ENCODE data around the gene MYRF. TPM values are rescaled to one million over a fixed set of nuclear protein-coding genes. Genes with fewer than 3 reads are reported as not detected.

The MYRF gene
- total and polyA plus RNA-seq, 2 donors (not counting 1 experiment from before 2014, with no cell fraction given), result 0.27 to 0.34 TPM

- Histone ChIP-seq H3K79me2 (ENCODE audit: control insufficient read depth, insufficient read depth, low read length) (no peaks in the 10 kb centered on the region), H3K27me3 (replicated peaks in 1 of 4; ENCODE audit: control extremely low read depth in 1 of 4, control insufficient read depth in 3 of 4, insufficient read depth in 4 of 4, low read length in 3 of 4) (peaks cover 0 to 12% (median 0%) of the 10 kb centered on the region in 4 experiments), H4K20me1 (ENCODE audit: control insufficient read depth, insufficient read depth, low read length, poor library complexity, severe bottlenecking) (no peaks in the 10 kb centered on the region), H3K9me3 (ENCODE audit: control extremely low read depth in 1 of 3, control insufficient read depth in 2 of 3, insufficient read depth in 1 of 3, low read length in 2 of 3) (peaks cover 0 to 2% (median 0%) of the 10 kb centered on the region in 3 donors), H3K4me1 (ENCODE audit: control insufficient read depth in 2 of 2, insufficient read depth in 2 of 2, low read length in 2 of 2) (no peaks in the 10 kb centered on the region), H3K4me2 (replicated peaks; ENCODE audit: low read depth, low read length, poor library complexity, severe bottlenecking) (no peak overlapping the region), H2AFZ (ENCODE audit: insufficient read depth, low read depth, low read length, poor library complexity, severe bottlenecking) (no peak overlapping the region), H3K27ac (ENCODE audit: low read length in 2 of 2) (no peak overlapping the region), H3K4me3 (ENCODE audit: control extremely low read depth in 1 of 5, extremely low read depth in 1 of 5, insufficient read depth in 1 of 5, low read depth in 2 of 5, low read length in 4 of 5) (no peak overlapping the region), H3K36me3 (replicated peaks in 1 of 2; ENCODE audit: control extremely low read depth in 1 of 2, control insufficient read depth in 1 of 2, extremely low read depth in 1 of 2, insufficient read depth in 2 of 2, low read length in 1 of 2) (no peaks in the 10 kb centered on the region), H3K9ac (ENCODE audit: low read length) (no peak overlapping the region)
- Mint-ChIP-seq H3K4me3 (no peak overlapping the region), H3K9me3 (ENCODE audit: insufficient read depth) (no peaks in the 10 kb centered on the region), H3K27me3 (peaks cover 5% of the 10 kb centered on the region), H3K4me1 (no peaks in the 10 kb centered on the region), H3K27ac (no peak overlapping the region)
- DNase-seq (no peak), ATAC-seq (ENCODE audit: low read depth) (no peak)
- POLR2A ChIA-PET, result no interaction called here
- TF ChIP-seq CTCF (IDR thresholded peaks at IDR 0.05) (no peak), EZH2 (IDR thresholded peaks at IDR 0.05; ENCODE audit: borderline replicate concordance, insufficient read depth, low read depth, low read length, poor library complexity, severe bottlenecking) (no peak)
- intact Hi-C loops (cut with micrococcal nuclease), result loop anchor here (5.0 kb wide), 1 partner anchor 568 kb away; no protein-coding TSS in a partner anchor
- CTCF ChIA-PET, result interaction anchor here (2.7 kb wide), 1 partner anchor 11 kb away, joined by 9 read pairs; no protein-coding TSS in a partner anchor
- WGBS (ENCODE audit: insufficient coverage), result 93% methylated on average over 10 of the region's 10 CpGs
Measured at GRCh38 chr11:61744609-61745156, 7.8 kb upstream of the MYRF start.

GRCh38 chr11:61745781-61746441, 6.5 kb upstream of the MYRF start:
- Histone ChIP-seq H3K4me2 (replicated peaks; ENCODE audit: low read depth, low read length, poor library complexity, severe bottlenecking) (no peak overlapping the region), H3K27me3 (replicated peaks in 1 of 4; ENCODE audit: control extremely low read depth in 1 of 4, control insufficient read depth in 3 of 4, insufficient read depth in 4 of 4, low read length in 3 of 4) (peaks cover 0 to 23% (median 4%) of the 10 kb centered on the region in 4 experiments), H2AFZ (ENCODE audit: insufficient read depth, low read depth, low read length, poor library complexity, severe bottlenecking) (no peak overlapping the region), H3K9me3 (ENCODE audit: control extremely low read depth in 1 of 3, control insufficient read depth in 2 of 3, insufficient read depth in 1 of 3, low read length in 2 of 3) (peaks cover 0 to 2% (median 0%) of the 10 kb centered on the region in 3 donors), H3K27ac (ENCODE audit: low read length in 2 of 2) (no peak overlapping the region), H3K4me1 (ENCODE audit: control insufficient read depth in 2 of 2, insufficient read depth in 2 of 2, low read length in 2 of 2) (no peaks in the 10 kb centered on the region), H3K36me3 (replicated peaks in 1 of 2; ENCODE audit: control extremely low read depth in 1 of 2, control insufficient read depth in 1 of 2, extremely low read depth in 1 of 2, insufficient read depth in 2 of 2, low read length in 1 of 2) (no peaks in the 10 kb centered on the region), H3K9ac (ENCODE audit: low read length) (no peak overlapping the region), H3K4me3 (ENCODE audit: control extremely low read depth in 1 of 5, extremely low read depth in 1 of 5, insufficient read depth in 1 of 5, low read depth in 2 of 5, low read length in 4 of 5) (no peak overlapping the region), H3K79me2 (ENCODE audit: control insufficient read depth, insufficient read depth, low read length) (no peaks in the 10 kb centered on the region), H4K20me1 (ENCODE audit: control insufficient read depth, insufficient read depth, low read length, poor library complexity, severe bottlenecking) (no peaks in the 10 kb centered on the region)
- no peak overlapping the region for H3K4me3 Mint-ChIP-seq
- ChIA-PET CTCF (interaction anchor here (0.6 to 6.6 kb wide), 3 partner anchors 13 to 362 kb away, joined by 7 to 69 read pairs (median 9); no protein-coding TSS in a partner anchor), POLR2A (no interaction called here)
- DNase-seq (no peak), ATAC-seq (ENCODE audit: low read depth) (no peak)
- no peaks in the 10 kb centered on the region for H3K9me3 Mint-ChIP-seq (ENCODE audit: insufficient read depth)
- no peaks in the 10 kb centered on the region for H3K4me1 Mint-ChIP-seq
- H3K27ac Mint-ChIP-seq, result no peak overlapping the region
- intact Hi-C loops (cut with micrococcal nuclease), result loop anchor here (5.0 kb wide), 1 partner anchor 566 kb away; no protein-coding TSS in a partner anchor
- no peak for TF ChIP-seq EZH2 (IDR thresholded peaks at IDR 0.05; ENCODE audit: borderline replicate concordance, insufficient read depth, low read depth, low read length, poor library complexity, severe bottlenecking)
- TF ChIP-seq CTCF (IDR thresholded peaks at IDR 0.05), result no peak
- 87% methylated on average over 15 of the region's 15 CpGs for WGBS (ENCODE audit: insufficient coverage)
- peaks cover 9% of the 10 kb centered on the region for H3K27me3 Mint-ChIP-seq

Measured in B cell (primary cell).